Natural killer cell (primary cell): ENCODE data around the gene DPYSL3. TPM values are rescaled to one million over a fixed set of nuclear protein-coding genes. Genes with fewer than 3 reads are reported as not detected.

Source experiments
- ATAC-seq, 3 donors: fragments of 150-1000 bp in 2 of 3; fragments of 200-7000 bp in 1 of 3; cut with Tn5 transposase; 1 replicate in 1 of 3; 2 replicates in 2 of 3; pipeline ENCODE4 v1.10.0; 2021; ENCODE audit warnings: mild to moderate bottlenecking in 2 of 3, moderate library complexity in 2 of 3
- DNase-seq, 2 donors: peaks; one replicate each; pipeline versions ENCODE4 v3.0.0 to v3.0.0-alpha.2; 2013 to 2021; ENCODE audit warnings: mixed read lengths in 1 of 2
- H3K27ac ChIP-seq: one replicate; pipeline ENCODE4 v1.5.1; 2013; ENCODE audit warnings: mild to moderate bottlenecking, low read length
- H3K27me3 ChIP-seq: one replicate; pipeline ENCODE4 v1.6.1; 2013; ENCODE audit warnings: low read length; ENCODE audit not compliant: control insufficient read depth, insufficient read depth
- H3K36me3 ChIP-seq: one replicate; pipeline ENCODE4 v1.6.1; 2013; ENCODE audit warnings: low read length; ENCODE audit not compliant: control insufficient read depth, insufficient read depth
- H3K4me1 ChIP-seq: one replicate; pipeline ENCODE4 v1.6.1; 2013; ENCODE audit warnings: low read length; ENCODE audit not compliant: control insufficient read depth, insufficient read depth
- H3K4me3 ChIP-seq: one replicate; pipeline ENCODE4 v1.5.1; 2013; ENCODE audit warnings: low read length
- H3K9me3 ChIP-seq: one replicate; pipeline ENCODE4 v1.6.1; 2013; ENCODE audit warnings: low read length; ENCODE audit not compliant: control insufficient read depth, insufficient read depth
- H3K27ac Mint-ChIP-seq, 2 donors: one replicate each; pipeline ENCODE4 v1.8.0; 2022; ENCODE audit warnings: mild to moderate bottlenecking in 2 of 2, mixed read lengths in 2 of 2, moderate library complexity in 1 of 2
- H3K27me3 Mint-ChIP-seq, 2 donors: one replicate each; pipeline ENCODE4 v1.8.0; 2022; ENCODE audit warnings: low read depth in 2 of 2, mixed read lengths in 2 of 2
- H3K36me3 Mint-ChIP-seq: one replicate; pipeline ENCODE4 v1.8.0; 2022; ENCODE audit warnings: mixed read lengths
- H3K4me1 Mint-ChIP-seq, 2 donors: one replicate each; pipeline ENCODE4 v1.8.0; 2022; ENCODE audit warnings: mixed read lengths in 2 of 2
- H3K4me3 Mint-ChIP-seq: one replicate; pipeline ENCODE4 v1.8.0; 2022; ENCODE audit warnings: mild to moderate bottlenecking, moderate library complexity, mixed read lengths
- H3K9me3 Mint-ChIP-seq, 2 donors: one replicate each; pipeline ENCODE4 v1.8.0; 2022; ENCODE audit warnings: mixed read lengths in 2 of 2
- WGBS: methylation state at CpG from one replicate; pipeline ENCODE4 v1.1.7; 2013; ENCODE audit warnings: missing lambda C conversion rate; ENCODE audit not compliant: insufficient coverage; 5-methylcytosine and 5-hydroxymethylcytosine counted together
- intact Hi-C: fragments of 100-400 bp; cut with micrococcal nuclease; formaldehyde crosslinking; loops from one replicate; pipeline ENCODE4 v1.14.2; 2022
- total RNA-seq, 4 donors: library from RNA; stranded (reverse); fragments of 120-200 nt in 1 of 4; gene quantifications; one replicate each; pipeline versions ENCODE4 v1.2.3 to v1.2.4, GENCODE V29; 2013 to 2022
- TF ChIP-seq, protein P1 (sequence below): fragments of 200-600 bp; IDR thresholded peaks from one replicate; pipeline ENCODE4 v1.8.0; 2022; ENCODE audit warnings: antibody characterized with exemption

The DPYSL3 gene
- total RNA-seq, 3 donors from 2014 or later (not counting 1 experiment from before 2014, with no cell fraction given) = not detected

- Histone ChIP-seq H3K9me3 (no peaks in the 10 kb centered on the region), H3K4me1 (no peaks in the 10 kb centered on the region), H3K36me3 (no peaks in the 10 kb centered on the region), H3K27me3 (no peaks in the 10 kb centered on the region), H3K4me3 (no peak overlapping the region), H3K27ac (no peak overlapping the region)
- Mint-ChIP-seq H3K4me1 (no peaks in the 10 kb centered on the region), H3K36me3 (no peaks in the 10 kb centered on the region), H3K27me3 (peaks cover 23 to 28% of the 10 kb centered on the region in 2 donors), H3K4me3 (no peak overlapping the region), H3K9me3 (no peaks in the 10 kb centered on the region), H3K27ac (no peak overlapping the region)
- no CpG with 5 or more reads among the region's 1 CpG for WGBS
- ATAC-seq (no peak), DNase-seq (no peak)
- intact Hi-C loops = no loop called here
- TF ChIP-seq, protein P1, sequence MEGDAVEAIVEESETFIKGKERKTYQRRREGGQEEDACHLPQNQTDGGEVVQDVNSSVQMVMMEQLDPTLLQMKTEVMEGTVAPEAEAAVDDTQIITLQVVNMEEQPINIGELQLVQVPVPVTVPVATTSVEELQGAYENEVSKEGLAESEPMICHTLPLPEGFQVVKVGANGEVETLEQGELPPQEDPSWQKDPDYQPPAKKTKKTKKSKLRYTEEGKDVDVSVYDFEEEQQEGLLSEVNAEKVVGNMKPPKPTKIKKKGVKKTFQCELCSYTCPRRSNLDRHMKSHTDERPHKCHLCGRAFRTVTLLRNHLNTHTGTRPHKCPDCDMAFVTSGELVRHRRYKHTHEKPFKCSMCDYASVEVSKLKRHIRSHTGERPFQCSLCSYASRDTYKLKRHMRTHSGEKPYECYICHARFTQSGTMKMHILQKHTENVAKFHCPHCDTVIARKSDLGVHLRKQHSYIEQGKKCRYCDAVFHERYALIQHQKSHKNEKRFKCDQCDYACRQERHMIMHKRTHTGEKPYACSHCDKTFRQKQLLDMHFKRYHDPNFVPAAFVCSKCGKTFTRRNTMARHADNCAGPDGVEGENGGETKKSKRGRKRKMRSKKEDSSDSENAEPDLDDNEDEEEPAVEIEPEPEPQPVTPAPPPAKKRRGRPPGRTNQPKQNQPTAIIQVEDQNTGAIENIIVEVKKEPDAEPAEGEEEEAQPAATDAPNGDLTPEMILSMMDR = no peak
Observed at GRCh38 chr5:147461915-147462314, 48.0 kb downstream of the DPYSL3 start.

DNA sequence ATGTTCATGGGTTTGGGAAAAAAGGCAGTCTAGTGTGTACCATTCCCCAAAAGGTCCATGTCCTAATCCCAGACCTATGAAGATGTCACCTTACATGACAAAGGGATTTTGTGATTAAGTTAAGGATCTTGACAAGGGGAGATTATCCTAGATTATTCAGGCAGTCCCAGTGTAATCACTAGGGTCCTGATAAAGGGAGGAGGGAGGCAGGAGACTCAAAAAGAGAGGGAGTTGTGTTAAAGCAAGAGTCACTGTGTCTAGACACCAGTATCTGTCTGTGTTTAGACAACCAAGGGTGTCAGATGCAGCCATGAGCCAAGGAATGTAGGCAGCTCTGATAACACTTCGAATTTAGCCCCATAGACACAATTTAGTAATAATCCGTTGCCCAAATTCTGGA is 49.5 kb downstream of the DPYSL3 start:
- TF ChIP-seq, protein P1 = no peak
- Mint-ChIP-seq H3K4me1 (peaks cover 0 to 3% of the 10 kb centered on the region in 2 donors), H3K27ac (no peak overlapping the region), H3K4me3 (no peak overlapping the region), H3K36me3 (no peaks in the 10 kb centered on the region), H3K9me3 (no peaks in the 10 kb centered on the region), H3K27me3 (peaks cover 27 to 41% of the 10 kb centered on the region in 2 donors)
- WGBS = 80% methylated on average over 2 of the region's 2 CpGs
- Histone ChIP-seq H3K27me3 (no peaks in the 10 kb centered on the region), H3K9me3 (no peaks in the 10 kb centered on the region), H3K36me3 (no peaks in the 10 kb centered on the region), H3K4me1 (no peaks in the 10 kb centered on the region), H3K27ac (no peak overlapping the region), H3K4me3 (no peak overlapping the region)
- ATAC-seq (no peak), DNase-seq (no peak)
- intact Hi-C loops = no loop called here

DNA sequence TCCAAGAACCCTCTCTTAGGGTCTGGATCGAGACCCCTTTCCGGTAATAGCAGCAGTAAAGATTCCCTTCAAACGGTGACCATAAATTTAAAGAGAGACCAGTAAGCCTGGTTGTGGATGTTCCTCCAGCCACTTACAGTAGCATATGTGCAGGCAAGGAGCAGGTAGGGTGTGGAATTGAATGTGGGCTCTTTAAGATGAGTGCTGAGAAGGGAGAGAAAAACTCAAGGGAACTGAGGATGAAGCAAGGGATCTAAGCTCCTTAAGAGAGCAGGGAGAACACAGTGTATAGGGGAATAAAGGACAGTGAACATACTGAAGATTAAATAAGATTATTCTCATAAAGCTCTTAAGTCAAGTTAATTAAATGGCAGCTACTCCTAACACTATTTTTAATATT is 51.3 kb downstream of the DPYSL3 start:
- no peaks in the 10 kb centered on the region for H3K36me3 Mint-ChIP-seq
- WGBS = 91% methylated on average over 3 of the region's 3 CpGs
- intact Hi-C loops = no loop called here
- ATAC-seq (no peak), DNase-seq (no peak)
- peaks cover 5% of the 10 kb centered on the region for H3K4me1 ChIP-seq
- TF ChIP-seq, protein P1 = no peak
- H3K27ac ChIP-seq = no peak overlapping the region
- H3K4me3 Mint-ChIP-seq = no peak overlapping the region
- peaks cover 36 to 59% of the 10 kb centered on the region in 2 donors for H3K27me3 Mint-ChIP-seq
- no peaks in the 10 kb centered on the region for H3K9me3 Mint-ChIP-seq
- no peaks in the 10 kb centered on the region for H3K36me3 ChIP-seq
- no peak overlapping the region for H3K4me3 ChIP-seq
- H3K4me1 Mint-ChIP-seq = peaks cover 8 to 19% of the 10 kb centered on the region in 2 donors
- peaks cover 4% of the 10 kb centered on the region for H3K27me3 ChIP-seq
- no peaks in the 10 kb centered on the region for H3K9me3 ChIP-seq
- H3K27ac Mint-ChIP-seq = no peak overlapping the region

- DNase-seq (no peak), ATAC-seq (no peak)
- intact Hi-C loops = no loop called here
- Mint-ChIP-seq H3K27me3 (peaks cover 44 to 81% of the 10 kb centered on the region in 2 donors), H3K27ac (no peak overlapping the region), H3K36me3 (no peaks in the 10 kb centered on the region), H3K9me3 (no peaks in the 10 kb centered on the region), H3K4me3 (peak overlapping the region; percentile 99), H3K4me1 (peaks cover 15 to 20% of the 10 kb centered on the region in 2 donors)
- TF ChIP-seq, protein P1 = no peak
- no peaks in the 10 kb centered on the region for H3K9me3 ChIP-seq
- WGBS = 90% methylated on average over 1 of the region's 1 CpG
- no peak overlapping the region for H3K27ac ChIP-seq
- H3K4me3 ChIP-seq = no peak overlapping the region
- no peaks in the 10 kb centered on the region for H3K36me3 ChIP-seq
- peaks cover 25% of the 10 kb centered on the region for H3K27me3 ChIP-seq
- H3K4me1 ChIP-seq = peaks cover 16% of the 10 kb centered on the region
Observed at GRCh38 chr5:147455822-147456450, 53.9 kb downstream of the DPYSL3 start.
